WTC11 (cell line): ENCODE data around the gene ADGRB3.

Source experiments
- CBFB ChIP-seq: sonication (generic); formaldehyde crosslinking; IDR thresholded peaks from 2 replicates; pipeline ENCODE4 v1.8.1; 2022; ENCODE audit warnings: mild to moderate bottlenecking, low read depth, missing genetic modification reagents
- CREM ChIP-seq: sonication (generic); formaldehyde crosslinking; IDR thresholded peaks from 2 replicates; pipeline ENCODE4 v1.8.1; 2022; ENCODE audit warnings: mild to moderate bottlenecking, missing genetic modification reagents, moderate library complexity
- ESRRA ChIP-seq: sonication (generic); formaldehyde crosslinking; IDR thresholded peaks from 2 replicates; pipeline ENCODE4 v1.8.1; 2022; ENCODE audit warnings: mild to moderate bottlenecking, missing genetic modification reagents, borderline replicate concordance
- GTF2I ChIP-seq: fragments of 250-450 bp; sonication (Bioruptor Pico); conservative IDR thresholded peaks from 2 replicates; pipeline ENCODE4 v1.4.0; 2021; ENCODE audit warnings: mild to moderate bottlenecking
- IRF2 ChIP-seq: sonication (generic); formaldehyde crosslinking; IDR thresholded peaks from 2 replicates; pipeline ENCODE4 v1.8.0; 2022; ENCODE audit warnings: low read depth, missing genetic modification reagents, borderline replicate concordance
- TCF7 ChIP-seq: sonication (generic); formaldehyde crosslinking; IDR thresholded peaks from 2 replicates; pipeline ENCODE4 v1.8.0; 2022; ENCODE audit warnings: mild to moderate bottlenecking, low read depth, missing genetic modification reagents, moderate library complexity
- ZBTB21 ChIP-seq: sonication (generic); formaldehyde crosslinking; IDR thresholded peaks from 2 replicates; pipeline ENCODE4 v1.8.1; 2023; ENCODE audit warnings: mild to moderate bottlenecking, missing genetic modification reagents, borderline replicate concordance
- TF ChIP-seq, protein P1 (sequence below): sonication (generic); formaldehyde crosslinking; IDR thresholded peaks from 2 replicates; pipeline ENCODE4 v1.8.0; 2022; ENCODE audit warnings: mild to moderate bottlenecking, missing genetic modification reagents
- TF ChIP-seq, protein P2 (sequence below): fragments of 200-600 bp; IDR thresholded peaks from 2 replicates; pipeline ENCODE4 v1.8.0; 2022; ENCODE audit warnings: antibody characterized with exemption
- TF ChIP-seq, protein P3 (sequence below): sonication (generic); formaldehyde crosslinking; IDR thresholded peaks from 2 replicates; pipeline ENCODE4 v1.8.1; 2023; ENCODE audit warnings: mild to moderate bottlenecking, missing genetic modification reagents, moderate library complexity
- TF ChIP-seq, protein P4 (sequence below): sonication (generic); formaldehyde crosslinking; IDR thresholded peaks from 2 replicates; pipeline ENCODE4 v1.8.1; 2023; ENCODE audit warnings: mild to moderate bottlenecking, missing genetic modification reagents, borderline replicate concordance

DNA sequence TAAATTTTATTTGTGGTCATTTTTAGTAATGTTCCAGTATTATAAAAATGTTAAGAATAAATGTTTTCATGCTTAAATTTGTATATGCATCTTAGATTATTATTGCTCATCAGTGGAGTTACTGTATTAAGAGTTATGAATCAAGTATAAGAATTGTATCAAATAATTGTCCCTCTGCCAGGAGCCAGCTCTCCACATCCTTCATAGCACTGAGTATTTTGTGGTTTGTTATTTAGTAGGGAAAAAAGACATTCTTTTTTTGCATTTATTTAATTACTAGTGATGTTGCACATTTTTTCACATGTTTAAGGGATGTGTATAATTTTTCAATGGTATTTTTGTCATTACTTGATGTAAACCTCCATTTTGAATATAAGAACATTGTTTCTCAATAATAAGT lies 102.0 kb downstream of the ADGRB3 start:
- TF ChIP-seq, protein P1, sequence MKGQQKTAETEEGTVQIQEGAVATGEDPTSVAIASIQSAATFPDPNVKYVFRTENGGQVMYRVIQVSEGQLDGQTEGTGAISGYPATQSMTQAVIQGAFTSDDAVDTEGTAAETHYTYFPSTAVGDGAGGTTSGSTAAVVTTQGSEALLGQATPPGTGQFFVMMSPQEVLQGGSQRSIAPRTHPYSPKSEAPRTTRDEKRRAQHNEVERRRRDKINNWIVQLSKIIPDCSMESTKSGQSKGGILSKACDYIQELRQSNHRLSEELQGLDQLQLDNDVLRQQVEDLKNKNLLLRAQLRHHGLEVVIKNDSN, result no peak
- TF ChIP-seq, protein P2, sequence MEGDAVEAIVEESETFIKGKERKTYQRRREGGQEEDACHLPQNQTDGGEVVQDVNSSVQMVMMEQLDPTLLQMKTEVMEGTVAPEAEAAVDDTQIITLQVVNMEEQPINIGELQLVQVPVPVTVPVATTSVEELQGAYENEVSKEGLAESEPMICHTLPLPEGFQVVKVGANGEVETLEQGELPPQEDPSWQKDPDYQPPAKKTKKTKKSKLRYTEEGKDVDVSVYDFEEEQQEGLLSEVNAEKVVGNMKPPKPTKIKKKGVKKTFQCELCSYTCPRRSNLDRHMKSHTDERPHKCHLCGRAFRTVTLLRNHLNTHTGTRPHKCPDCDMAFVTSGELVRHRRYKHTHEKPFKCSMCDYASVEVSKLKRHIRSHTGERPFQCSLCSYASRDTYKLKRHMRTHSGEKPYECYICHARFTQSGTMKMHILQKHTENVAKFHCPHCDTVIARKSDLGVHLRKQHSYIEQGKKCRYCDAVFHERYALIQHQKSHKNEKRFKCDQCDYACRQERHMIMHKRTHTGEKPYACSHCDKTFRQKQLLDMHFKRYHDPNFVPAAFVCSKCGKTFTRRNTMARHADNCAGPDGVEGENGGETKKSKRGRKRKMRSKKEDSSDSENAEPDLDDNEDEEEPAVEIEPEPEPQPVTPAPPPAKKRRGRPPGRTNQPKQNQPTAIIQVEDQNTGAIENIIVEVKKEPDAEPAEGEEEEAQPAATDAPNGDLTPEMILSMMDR, result no peak
- TF ChIP-seq, protein P3, sequence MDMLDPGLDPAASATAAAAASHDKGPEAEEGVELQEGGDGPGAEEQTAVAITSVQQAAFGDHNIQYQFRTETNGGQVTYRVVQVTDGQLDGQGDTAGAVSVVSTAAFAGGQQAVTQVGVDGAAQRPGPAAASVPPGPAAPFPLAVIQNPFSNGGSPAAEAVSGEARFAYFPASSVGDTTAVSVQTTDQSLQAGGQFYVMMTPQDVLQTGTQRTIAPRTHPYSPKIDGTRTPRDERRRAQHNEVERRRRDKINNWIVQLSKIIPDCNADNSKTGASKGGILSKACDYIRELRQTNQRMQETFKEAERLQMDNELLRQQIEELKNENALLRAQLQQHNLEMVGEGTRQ (CRISPR knock-in tag), result no peak
- TF ChIP-seq, protein P4, sequence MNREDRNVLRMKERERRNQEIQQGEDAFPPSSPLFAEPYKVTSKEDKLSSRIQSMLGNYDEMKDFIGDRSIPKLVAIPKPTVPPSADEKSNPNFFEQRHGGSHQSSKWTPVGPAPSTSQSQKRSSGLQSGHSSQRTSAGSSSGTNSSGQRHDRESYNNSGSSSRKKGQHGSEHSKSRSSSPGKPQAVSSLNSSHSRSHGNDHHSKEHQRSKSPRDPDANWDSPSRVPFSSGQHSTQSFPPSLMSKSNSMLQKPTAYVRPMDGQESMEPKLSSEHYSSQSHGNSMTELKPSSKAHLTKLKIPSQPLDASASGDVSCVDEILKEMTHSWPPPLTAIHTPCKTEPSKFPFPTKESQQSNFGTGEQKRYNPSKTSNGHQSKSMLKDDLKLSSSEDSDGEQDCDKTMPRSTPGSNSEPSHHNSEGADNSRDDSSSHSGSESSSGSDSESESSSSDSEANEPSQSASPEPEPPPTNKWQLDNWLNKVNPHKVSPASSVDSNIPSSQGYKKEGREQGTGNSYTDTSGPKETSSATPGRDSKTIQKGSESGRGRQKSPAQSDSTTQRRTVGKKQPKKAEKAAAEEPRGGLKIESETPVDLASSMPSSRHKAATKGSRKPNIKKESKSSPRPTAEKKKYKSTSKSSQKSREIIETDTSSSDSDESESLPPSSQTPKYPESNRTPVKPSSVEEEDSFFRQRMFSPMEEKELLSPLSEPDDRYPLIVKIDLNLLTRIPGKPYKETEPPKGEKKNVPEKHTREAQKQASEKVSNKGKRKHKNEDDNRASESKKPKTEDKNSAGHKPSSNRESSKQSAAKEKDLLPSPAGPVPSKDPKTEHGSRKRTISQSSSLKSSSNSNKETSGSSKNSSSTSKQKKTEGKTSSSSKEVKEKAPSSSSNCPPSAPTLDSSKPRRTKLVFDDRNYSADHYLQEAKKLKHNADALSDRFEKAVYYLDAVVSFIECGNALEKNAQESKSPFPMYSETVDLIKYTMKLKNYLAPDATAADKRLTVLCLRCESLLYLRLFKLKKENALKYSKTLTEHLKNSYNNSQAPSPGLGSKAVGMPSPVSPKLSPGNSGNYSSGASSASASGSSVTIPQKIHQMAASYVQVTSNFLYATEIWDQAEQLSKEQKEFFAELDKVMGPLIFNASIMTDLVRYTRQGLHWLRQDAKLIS (CRISPR knock-in tag), result no peak
- TF ChIP-seq GTF2I (no peak), IRF2 (CRISPR knock-in tag) (no peak), ZBTB21 (CRISPR knock-in tag) (no peak), ESRRA (no peak), CBFB (CRISPR knock-in tag) (no peak), CREM (CRISPR knock-in tag) (no peak), TCF7 (no peak)
